T-helper 1 cell treated with Interleukin-12 subunit alpha and Interleukin-12 subunit beta and Interleukin-4 antibody, amounts not matched to agents 30 ng/mL and 1 ng/mL, for 36 hours (primary cell): ENCODE data around the gene KLHL29. TPM values are rescaled to one million over a fixed set of nuclear protein-coding genes. Genes with fewer than 3 reads are reported as not detected.

ENCODE experiments used
- intact Hi-C: fragments of 100-400 bp; cut with micrococcal nuclease; formaldehyde crosslinking; loops from one replicate; pipeline ENCODE4 v1.15.1; 2024
- total RNA-seq: library from RNA; stranded (reverse); gene quantifications from 2 replicates; pipeline ENCODE4 v1.2.3, GENCODE V29; 2022

The KLHL29 gene
- total RNA-seq, 1 donor from 2014 or later: 2.2 TPM

- intact Hi-C loops: no loop called here
Observed at GRCh38 chr2:23585273-23586170, 200.5 kb downstream of the KLHL29 start.

- intact Hi-C loops: no loop called here
Observed at GRCh38 chr2:23586741-23587306, 201.8 kb downstream of the KLHL29 start.

GRCh38 chr2:23587341-23587880, 202.4 kb downstream of the KLHL29 start:
- intact Hi-C loops: no loop called here

GRCh38 chr2:23588106-23588505, 203.1 kb downstream of the KLHL29 start:
- intact Hi-C loops: no loop called here

GRCh38 chr2:23588508-23589201, 203.7 kb downstream of the KLHL29 start:
- intact Hi-C loops: no loop called here

- intact Hi-C loops: no loop called here
Observed at GRCh38 chr2:23589220-23589647, 204.3 kb downstream of the KLHL29 start.

- intact Hi-C loops: no loop called here
Observed at GRCh38 chr2:23589739-23590138, 204.8 kb downstream of the KLHL29 start.

- intact Hi-C loops: no loop called here
Observed at GRCh38 chr2:23590241-23590869, 205.4 kb downstream of the KLHL29 start.

- intact Hi-C loops: no loop called here
Observed at GRCh38 chr2:23591111-23591510, 206.1 kb downstream of the KLHL29 start.

GRCh38 chr2:23592061-23592685, 207.2 kb downstream of the KLHL29 start:
- intact Hi-C loops: no loop called here

GRCh38 chr2:23592898-23593751, 208.1 kb downstream of the KLHL29 start:
- intact Hi-C loops: no loop called here

- intact Hi-C loops: no loop called here
Observed at GRCh38 chr2:23593752-23594459, 208.9 kb downstream of the KLHL29 start.

GRCh38 chr2:23594460-23594825, 209.5 kb downstream of the KLHL29 start:
- intact Hi-C loops: no loop called here

- intact Hi-C loops: no loop called here
Observed at GRCh38 chr2:23595021-23595420, 210.0 kb downstream of the KLHL29 start.

- intact Hi-C loops: no loop called here
Observed at GRCh38 chr2:23595601-23596251, 210.7 kb downstream of the KLHL29 start.

GRCh38 chr2:23596316-23596885, 211.4 kb downstream of the KLHL29 start:
- intact Hi-C loops: no loop called here

GRCh38 chr2:23597687-23598086, 212.7 kb downstream of the KLHL29 start:
- intact Hi-C loops: no loop called here

- intact Hi-C loops: no loop called here
Observed at GRCh38 chr2:23599006-23599405, 214.0 kb downstream of the KLHL29 start.

- intact Hi-C loops: no loop called here
Observed at GRCh38 chr2:23599667-23600066, 214.7 kb downstream of the KLHL29 start.
